Liver (tissue), 9 donors: ENCODE data around the gene THAP8. TPM values are rescaled to one million over a fixed set of nuclear protein-coding genes. Genes with fewer than 3 reads are reported as not detected.

Experiments used
- DNase-seq: peaks from one replicate; pipeline ENCODE4 v3.0.0-alpha.2; 2017; ENCODE audit warnings: low spot score
- H3K27ac ChIP-seq, 2 donors: one replicate each; pipeline ENCODE4 v1.7.0; 2013; ENCODE audit warnings: inconsistent platforms in 2 of 2, low read length in 2 of 2, control low read depth in 1 of 2, low read depth in 1 of 2, mild to moderate bottlenecking in 1 of 2
- H3K27me3 ChIP-seq, 4 donors: one replicate each; pipeline versions ENCODE4 v1.6.1 to v1.7.0; 2013; ENCODE audit warnings: low read length in 3 of 4, inconsistent platforms in 1 of 4, mild to moderate bottlenecking in 1 of 4, moderate library complexity in 1 of 4; ENCODE audit not compliant: control insufficient read depth in 4 of 4, insufficient read depth in 4 of 4
- H3K36me3 ChIP-seq, 4 donors: one replicate each; pipeline versions ENCODE4 v1.6.1 to v1.7.0; 2013; ENCODE audit warnings: low read length in 3 of 4, mild to moderate bottlenecking in 3 of 4, low read depth in 1 of 4, moderate library complexity in 1 of 4; ENCODE audit not compliant: control insufficient read depth in 4 of 4, insufficient read depth in 3 of 4
- H3K4me1 ChIP-seq, 4 donors: one replicate each; pipeline versions ENCODE4 v1.6.1 to v1.7.0; 2013; ENCODE audit warnings: low read length in 3 of 4, mild to moderate bottlenecking in 3 of 4, moderate library complexity in 1 of 4; ENCODE audit not compliant: control insufficient read depth in 4 of 4, insufficient read depth in 4 of 4
- H3K4me3 ChIP-seq, 3 donors: one replicate each; pipeline versions ENCODE4 v1.6.1 to v1.7.0; 2013; ENCODE audit warnings: low read length in 3 of 3, control low read depth in 1 of 3, low read depth in 1 of 3, mild to moderate bottlenecking in 1 of 3
- H3K9ac ChIP-seq, 2 donors: one replicate each; pipeline ENCODE4 v1.7.0; 2013; ENCODE audit warnings: low read length in 2 of 2, mild to moderate bottlenecking in 2 of 2, moderate library complexity in 2 of 2, control low read depth in 1 of 2, low read depth in 1 of 2
- H3K9me3 ChIP-seq, 4 donors: one replicate each; pipeline versions ENCODE4 v1.6.1 to v1.7.0; 2013; ENCODE audit warnings: low read length in 3 of 4; ENCODE audit not compliant: control insufficient read depth in 4 of 4
- EGR1 ChIP-seq, 2 donors: IDR thresholded peaks; 2 replicates each; pipeline ENCODE4 v1.6.1; 2016 to 2018; ENCODE audit warnings: antibody characterized with exemption in 2 of 2, low read depth in 2 of 2
- FOXA1 ChIP-seq: IDR thresholded peaks from 2 replicates; pipeline ENCODE4 v1.6.1; 2016; ENCODE audit warnings: antibody characterized with exemption
- FOXA2 ChIP-seq: IDR thresholded peaks from 2 replicates; pipeline ENCODE4 v1.6.1; 2016; ENCODE audit warnings: antibody characterized with exemption
- GABPA ChIP-seq, 2 donors: IDR thresholded peaks in 1 of 2; conservative IDR thresholded peaks in 1 of 2; 2 replicates each; pipeline ENCODE4 v1.6.1; 2016; ENCODE audit warnings: antibody characterized with exemption in 2 of 2, mild to moderate bottlenecking in 1 of 2, moderate library complexity in 1 of 2
- HNF4A ChIP-seq, 2 donors: conservative IDR thresholded peaks; 2 replicates each; pipeline ENCODE4 v1.6.1; 2016; ENCODE audit warnings: antibody characterized with exemption in 2 of 2, mild to moderate bottlenecking in 2 of 2
- HNF4G ChIP-seq: IDR thresholded peaks from 2 replicates; pipeline ENCODE4 v1.6.1; 2016; ENCODE audit warnings: antibody characterized with exemption
- NR2F2 ChIP-seq: IDR thresholded peaks from 2 replicates; pipeline ENCODE4 v1.6.1; 2016; ENCODE audit warnings: antibody characterized with exemption
- RAD21 ChIP-seq, 2 donors: IDR thresholded peaks; 2 replicates each; pipeline ENCODE4 v1.6.1; 2016; ENCODE audit warnings: antibody characterized with exemption in 2 of 2, mild to moderate bottlenecking in 2 of 2
- RXRA ChIP-seq, 2 donors: IDR thresholded peaks; 2 replicates each; pipeline ENCODE4 v1.6.1; 2017 to 2018; ENCODE audit warnings: antibody characterized with exemption in 2 of 2, mild to moderate bottlenecking in 1 of 2
- TAF1 ChIP-seq: conservative IDR thresholded peaks from 2 replicates; pipeline ENCODE4 v1.6.1; 2016; ENCODE audit warnings: antibody characterized with exemption, mild to moderate bottlenecking
- YY1 ChIP-seq: IDR thresholded peaks from 2 replicates; pipeline ENCODE4 v1.6.1; 2016; ENCODE audit warnings: antibody characterized with exemption, mild to moderate bottlenecking
- WGBS: extraction: QIAGEN DNeasy Blood & Tissue Kit; methylation state at CpG from one replicate; pipeline ENCODE4 v1.1.7; 2013; 5-methylcytosine and 5-hydroxymethylcytosine counted together
- polyA plus RNA-seq, 2 donors: library from polyadenylated mRNA; stranded (reverse) in 1 of 2; unstranded in 1 of 2; fragments of 200-250 nt in 1 of 2; fragments of >200 nt in 1 of 2; fragmentation: Nextera tagmentation in 1 of 2; extraction: Ambion mirVana in 1 of 2; gene quantifications; one replicate each; pipeline versions ENCODE4 v1.2.1 to v1.2.3, GENCODE V29; 2013 to 2015
- total RNA-seq, 2 donors: library from RNA; depleted of rRNA; stranded (reverse); fragments of >200 nt; gene quantifications; one replicate each; pipeline ENCODE4 v1.2.3, GENCODE V29; 2014
- TF ChIP-seq, protein P1 (sequence below): IDR thresholded peaks from 2 replicates; pipeline ENCODE4 v1.6.1; 2016; ENCODE audit warnings: antibody characterized with exemption, mild to moderate bottlenecking
- TF ChIP-seq, protein P2 (sequence below): fragments of 150-350 bp; IDR thresholded peaks from 2 replicates; pipeline ENCODE4 v1.5.1; 2017; ENCODE audit warnings: improper control_type of control experiment, low read depth, low read length; ENCODE audit not compliant: missing input control
- TF ChIP-seq, protein P3 (sequence below): IDR thresholded peaks from 2 replicates; pipeline ENCODE4 v1.6.1; 2016; ENCODE audit warnings: antibody characterized with exemption
- TF ChIP-seq, protein P4 (sequence below): IDR thresholded peaks from 2 replicates; pipeline ENCODE4 v1.6.1; 2016; ENCODE audit warnings: antibody characterized with exemption
- TF ChIP-seq, protein P5 (sequence below): IDR thresholded peaks from 2 replicates; pipeline ENCODE4 v1.6.1; 2016; ENCODE audit warnings: antibody characterized with exemption
- donor health status: healthy.
- donor health status: healthy.
- donor health status: healthy.
- donor health status: healthy.
- donor health status: healthy.

Gene THAP8
- total and polyA plus RNA-seq, 4 donors, result 1.8 to 4.4 (median 3.3) TPM

DNA sequence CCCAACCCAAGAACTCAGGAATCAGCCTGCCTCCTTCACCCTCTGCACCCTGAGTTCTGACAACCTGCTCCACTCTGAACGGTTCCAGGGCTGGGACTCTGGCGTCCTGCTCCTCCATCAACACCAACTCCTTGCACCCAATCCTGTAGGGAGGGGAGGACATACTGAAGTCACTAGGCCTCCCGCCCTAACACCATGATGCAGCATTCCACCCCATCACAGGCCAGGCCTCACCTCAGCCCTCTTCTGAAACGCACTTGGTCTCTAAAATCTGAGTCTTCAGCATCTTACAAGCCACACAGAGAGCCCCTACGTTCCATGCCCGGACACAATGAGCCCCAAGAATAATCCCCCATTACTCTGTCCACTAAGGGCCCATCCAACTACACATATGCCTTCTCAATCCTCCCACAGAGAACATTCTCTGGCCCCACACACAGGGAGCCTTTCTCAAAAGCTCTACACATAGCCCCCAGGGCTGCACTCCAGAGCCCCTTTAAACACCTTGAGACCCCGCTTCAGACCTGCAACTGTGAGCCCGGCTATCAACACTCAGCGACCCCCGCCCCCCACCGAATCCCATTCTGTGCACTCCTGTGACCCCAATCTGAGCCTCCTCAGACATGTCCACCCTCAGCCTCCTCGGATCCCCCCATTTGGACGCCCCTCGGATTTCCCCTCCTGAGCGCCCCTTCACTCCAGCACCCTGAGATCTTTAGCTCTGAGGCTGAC lies 40.6 kb downstream of the THAP8 start:
- H3K9ac ChIP-seq, result peak overlapping the region; percentile 66 to 80
- peak overlapping the region; percentile 51 to 59 for H3K27ac ChIP-seq
- no peaks in the 10 kb centered on the region for H3K36me3 ChIP-seq
- peak overlapping the region; percentile 65 to 70 (median 69) for H3K4me3 ChIP-seq
- no peaks in the 10 kb centered on the region for H3K27me3 ChIP-seq
- no peaks in the 10 kb centered on the region for H3K9me3 ChIP-seq
- TF ChIP-seq, protein P1, sequence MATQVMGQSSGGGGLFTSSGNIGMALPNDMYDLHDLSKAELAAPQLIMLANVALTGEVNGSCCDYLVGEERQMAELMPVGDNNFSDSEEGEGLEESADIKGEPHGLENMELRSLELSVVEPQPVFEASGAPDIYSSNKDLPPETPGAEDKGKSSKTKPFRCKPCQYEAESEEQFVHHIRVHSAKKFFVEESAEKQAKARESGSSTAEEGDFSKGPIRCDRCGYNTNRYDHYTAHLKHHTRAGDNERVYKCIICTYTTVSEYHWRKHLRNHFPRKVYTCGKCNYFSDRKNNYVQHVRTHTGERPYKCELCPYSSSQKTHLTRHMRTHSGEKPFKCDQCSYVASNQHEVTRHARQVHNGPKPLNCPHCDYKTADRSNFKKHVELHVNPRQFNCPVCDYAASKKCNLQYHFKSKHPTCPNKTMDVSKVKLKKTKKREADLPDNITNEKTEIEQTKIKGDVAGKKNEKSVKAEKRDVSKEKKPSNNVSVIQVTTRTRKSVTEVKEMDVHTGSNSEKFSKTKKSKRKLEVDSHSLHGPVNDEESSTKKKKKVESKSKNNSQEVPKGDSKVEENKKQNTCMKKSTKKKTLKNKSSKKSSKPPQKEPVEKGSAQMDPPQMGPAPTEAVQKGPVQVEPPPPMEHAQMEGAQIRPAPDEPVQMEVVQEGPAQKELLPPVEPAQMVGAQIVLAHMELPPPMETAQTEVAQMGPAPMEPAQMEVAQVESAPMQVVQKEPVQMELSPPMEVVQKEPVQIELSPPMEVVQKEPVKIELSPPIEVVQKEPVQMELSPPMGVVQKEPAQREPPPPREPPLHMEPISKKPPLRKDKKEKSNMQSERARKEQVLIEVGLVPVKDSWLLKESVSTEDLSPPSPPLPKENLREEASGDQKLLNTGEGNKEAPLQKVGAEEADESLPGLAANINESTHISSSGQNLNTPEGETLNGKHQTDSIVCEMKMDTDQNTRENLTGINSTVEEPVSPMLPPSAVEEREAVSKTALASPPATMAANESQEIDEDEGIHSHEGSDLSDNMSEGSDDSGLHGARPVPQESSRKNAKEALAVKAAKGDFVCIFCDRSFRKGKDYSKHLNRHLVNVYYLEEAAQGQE, result no peak
- TF ChIP-seq FOXA1 (no peak), RAD21 (IDR thresholded peaks at IDR 0.05) (no peak), GABPA (IDR thresholded peaks at IDR 0.05 in 1 of 2, conservative IDR thresholded peaks at IDR 0.05 in 1 of 2) (no peak), YY1 (no peak), NR2F2 (no peak), RXRA (IDR thresholded peaks at IDR 0.05) (no peak), HNF4G (no peak), FOXA2 (no peak), EGR1 (IDR thresholded peaks at IDR 0.05; ENCODE audit: low read depth in 2 of 2) (no peak)
- TF ChIP-seq, protein P2, sequence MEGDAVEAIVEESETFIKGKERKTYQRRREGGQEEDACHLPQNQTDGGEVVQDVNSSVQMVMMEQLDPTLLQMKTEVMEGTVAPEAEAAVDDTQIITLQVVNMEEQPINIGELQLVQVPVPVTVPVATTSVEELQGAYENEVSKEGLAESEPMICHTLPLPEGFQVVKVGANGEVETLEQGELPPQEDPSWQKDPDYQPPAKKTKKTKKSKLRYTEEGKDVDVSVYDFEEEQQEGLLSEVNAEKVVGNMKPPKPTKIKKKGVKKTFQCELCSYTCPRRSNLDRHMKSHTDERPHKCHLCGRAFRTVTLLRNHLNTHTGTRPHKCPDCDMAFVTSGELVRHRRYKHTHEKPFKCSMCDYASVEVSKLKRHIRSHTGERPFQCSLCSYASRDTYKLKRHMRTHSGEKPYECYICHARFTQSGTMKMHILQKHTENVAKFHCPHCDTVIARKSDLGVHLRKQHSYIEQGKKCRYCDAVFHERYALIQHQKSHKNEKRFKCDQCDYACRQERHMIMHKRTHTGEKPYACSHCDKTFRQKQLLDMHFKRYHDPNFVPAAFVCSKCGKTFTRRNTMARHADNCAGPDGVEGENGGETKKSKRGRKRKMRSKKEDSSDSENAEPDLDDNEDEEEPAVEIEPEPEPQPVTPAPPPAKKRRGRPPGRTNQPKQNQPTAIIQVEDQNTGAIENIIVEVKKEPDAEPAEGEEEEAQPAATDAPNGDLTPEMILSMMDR, result no peak
- TF ChIP-seq, protein P3, sequence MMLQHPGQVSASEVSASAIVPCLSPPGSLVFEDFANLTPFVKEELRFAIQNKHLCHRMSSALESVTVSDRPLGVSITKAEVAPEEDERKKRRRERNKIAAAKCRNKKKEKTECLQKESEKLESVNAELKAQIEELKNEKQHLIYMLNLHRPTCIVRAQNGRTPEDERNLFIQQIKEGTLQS, result no peak
- TF ChIP-seq, protein P4, sequence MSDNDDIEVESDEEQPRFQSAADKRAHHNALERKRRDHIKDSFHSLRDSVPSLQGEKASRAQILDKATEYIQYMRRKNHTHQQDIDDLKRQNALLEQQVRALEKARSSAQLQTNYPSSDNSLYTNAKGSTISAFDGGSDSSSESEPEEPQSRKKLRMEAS, result no peak
- TF ChIP-seq, protein P5, sequence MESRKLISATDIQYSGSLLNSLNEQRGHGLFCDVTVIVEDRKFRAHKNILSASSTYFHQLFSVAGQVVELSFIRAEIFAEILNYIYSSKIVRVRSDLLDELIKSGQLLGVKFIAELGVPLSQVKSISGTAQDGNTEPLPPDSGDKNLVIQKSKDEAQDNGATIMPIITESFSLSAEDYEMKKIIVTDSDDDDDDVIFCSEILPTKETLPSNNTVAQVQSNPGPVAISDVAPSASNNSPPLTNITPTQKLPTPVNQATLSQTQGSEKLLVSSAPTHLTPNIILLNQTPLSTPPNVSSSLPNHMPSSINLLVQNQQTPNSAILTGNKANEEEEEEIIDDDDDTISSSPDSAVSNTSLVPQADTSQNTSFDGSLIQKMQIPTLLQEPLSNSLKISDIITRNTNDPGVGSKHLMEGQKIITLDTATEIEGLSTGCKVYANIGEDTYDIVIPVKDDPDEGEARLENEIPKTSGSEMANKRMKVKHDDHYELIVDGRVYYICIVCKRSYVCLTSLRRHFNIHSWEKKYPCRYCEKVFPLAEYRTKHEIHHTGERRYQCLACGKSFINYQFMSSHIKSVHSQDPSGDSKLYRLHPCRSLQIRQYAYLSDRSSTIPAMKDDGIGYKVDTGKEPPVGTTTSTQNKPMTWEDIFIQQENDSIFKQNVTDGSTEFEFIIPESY, result no peak
- WGBS, result 37% methylated on average over 15 of the region's 15 CpGs
- peaks cover 10 to 32% (median 22%) of the 10 kb centered on the region in 4 donors for H3K4me1 ChIP-seq
- peak; percentile 38 for DNase-seq

DNA sequence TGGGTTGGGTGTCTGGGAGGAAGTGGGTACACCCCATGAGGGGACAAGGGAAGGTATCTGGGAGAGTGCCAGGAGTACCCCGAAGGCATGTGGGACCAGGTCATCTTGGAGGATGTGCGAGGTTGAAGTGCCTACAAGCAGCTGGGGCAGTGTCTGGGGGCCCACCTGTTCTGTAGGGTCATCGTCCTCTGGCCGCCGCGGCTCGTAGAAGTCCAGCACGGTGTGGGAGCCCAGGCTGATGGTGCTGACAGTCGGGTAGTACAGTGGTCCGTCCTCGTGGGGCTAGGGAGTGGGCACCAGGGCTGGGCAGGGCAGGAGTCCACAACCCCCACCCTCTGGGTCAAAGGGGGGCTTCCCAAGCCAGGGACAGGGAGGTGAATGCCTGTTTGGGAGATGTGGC lies 43.7 kb downstream of the THAP8 start:
- 95% methylated on average over 11 of the region's 11 CpGs for WGBS
- H3K9ac ChIP-seq, result no peak overlapping the region
- TF ChIP-seq, protein P3, result no peak
- TF ChIP-seq TAF1, result no peak
- TF ChIP-seq, protein P1, result no peak
- TF ChIP-seq, protein P4, result no peak
- TF ChIP-seq RAD21 (IDR thresholded peaks at IDR 0.05), result no peak
- no peak for TF ChIP-seq NR2F2
- no peak for TF ChIP-seq FOXA1
- TF ChIP-seq HNF4A (conservative IDR thresholded peaks at IDR 0.05), result no peak
- no peak overlapping the region for H3K27ac ChIP-seq
- H3K27me3 ChIP-seq, result no peaks in the 10 kb centered on the region
- peaks cover 11 to 47% (median 32%) of the 10 kb centered on the region in 4 donors for H3K4me1 ChIP-seq
- H3K4me3 ChIP-seq, result no peak overlapping the region
- no peaks in the 10 kb centered on the region for H3K9me3 ChIP-seq
- H3K36me3 ChIP-seq, result no peaks in the 10 kb centered on the region
- DNase-seq, result no peak
